Activated T-helper 17 cell treated with anti-CD3 and anti-CD28 coated beads, Interleukin-2, amount 50 U/mL, for 72 hours (primary cell): ENCODE measurements around the gene VPS8. TPM values are rescaled to one million over a fixed set of nuclear protein-coding genes. Genes with fewer than 3 reads are reported as not detected.

Experiments used
- ATAC-seq: fragments of 150-1000 bp; cut with Tn5 transposase; replicated peaks from 2 replicates; pipeline ENCODE4 v1.10.0; 2021; ENCODE audit warnings: mild to moderate bottlenecking, moderate library complexity
- H3K27ac Mint-ChIP-seq: one replicate; pipeline ENCODE4 v1.8.0; 2022; ENCODE audit warnings: mixed read lengths
- H3K27me3 Mint-ChIP-seq: one replicate; pipeline ENCODE4 v1.8.0; 2022; ENCODE audit warnings: mixed read lengths
- H3K36me3 Mint-ChIP-seq: one replicate; pipeline ENCODE4 v1.8.0; 2022; ENCODE audit warnings: low read depth, mild to moderate bottlenecking, mixed read lengths
- H3K4me1 Mint-ChIP-seq: one replicate; pipeline ENCODE4 v1.8.0; 2022; ENCODE audit warnings: mixed read lengths
- H3K4me3 Mint-ChIP-seq: one replicate; pipeline ENCODE4 v1.8.0; 2022; ENCODE audit warnings: mild to moderate bottlenecking, mixed read lengths
- H3K9me3 Mint-ChIP-seq: one replicate; pipeline ENCODE4 v1.8.0; 2022; ENCODE audit warnings: mixed read lengths
- total RNA-seq, 2 donors: library from RNA; stranded (reverse); gene quantifications; one replicate each; pipeline ENCODE4 v1.2.3, GENCODE V29; 2022

The VPS8 gene
- total RNA-seq, 2 donors from 2014 or later: 43.7 to 73.6 TPM

- H3K27me3 Mint-ChIP-seq: no peaks in the 10 kb centered on the region
- no peak overlapping the region for H3K27ac Mint-ChIP-seq
- H3K9me3 Mint-ChIP-seq: no peaks in the 10 kb centered on the region
- no peak for ATAC-seq
- no peaks in the 10 kb centered on the region for H3K4me1 Mint-ChIP-seq
- peaks cover 31% of the 10 kb centered on the region for H3K36me3 Mint-ChIP-seq
- no peak overlapping the region for H3K4me3 Mint-ChIP-seq
Observed at GRCh38 chr3:184846496-184846895, 34.5 kb downstream of the VPS8 start.

- H3K27ac Mint-ChIP-seq: no peak overlapping the region
- H3K36me3 Mint-ChIP-seq: peaks cover 53% of the 10 kb centered on the region
- ATAC-seq: no peak
- H3K4me3 Mint-ChIP-seq: no peak overlapping the region
- no peaks in the 10 kb centered on the region for H3K4me1 Mint-ChIP-seq
- H3K27me3 Mint-ChIP-seq: no peaks in the 10 kb centered on the region
- H3K9me3 Mint-ChIP-seq: no peaks in the 10 kb centered on the region
Observed at GRCh38 chr3:184848934-184849333, 37.0 kb downstream of the VPS8 start.

GRCh38 chr3:184850201-184850600 lies 38.2 kb downstream of the VPS8 start:
- Mint-ChIP-seq H3K9me3 (no peaks in the 10 kb centered on the region), H3K27ac (no peak overlapping the region)

GRCh38 chr3:184857099-184857498 lies 45.1 kb downstream of the VPS8 start:
- no peaks in the 10 kb centered on the region for H3K4me1 Mint-ChIP-seq
- peaks cover 100% of the 10 kb centered on the region for H3K36me3 Mint-ChIP-seq
- H3K27ac Mint-ChIP-seq: no peak overlapping the region
- no peak overlapping the region for H3K4me3 Mint-ChIP-seq
- H3K27me3 Mint-ChIP-seq: no peaks in the 10 kb centered on the region
- H3K9me3 Mint-ChIP-seq: no peaks in the 10 kb centered on the region
- ATAC-seq: no peak

More at GRCh38 chr3:184850201-184850600, 38.2 kb downstream of the VPS8 start:
- Mint-ChIP-seq H3K4me1 (no peaks in the 10 kb centered on the region), H3K4me3 (no peak overlapping the region), H3K36me3 (peaks cover 66% of the 10 kb centered on the region), H3K27me3 (no peaks in the 10 kb centered on the region)
- no peak for ATAC-seq

- no peaks in the 10 kb centered on the region for H3K4me1 Mint-ChIP-seq
- peaks cover 99% of the 10 kb centered on the region for H3K36me3 Mint-ChIP-seq
- H3K9me3 Mint-ChIP-seq: no peaks in the 10 kb centered on the region
- H3K27ac Mint-ChIP-seq: no peak overlapping the region
- ATAC-seq: no peak
- H3K4me3 Mint-ChIP-seq: no peak overlapping the region
- H3K27me3 Mint-ChIP-seq: no peaks in the 10 kb centered on the region
Observed at GRCh38 chr3:184864000-184864399, 52.0 kb downstream of the VPS8 start.

- no peaks in the 10 kb centered on the region for H3K9me3 Mint-ChIP-seq
- H3K27ac Mint-ChIP-seq: no peak overlapping the region
- H3K4me3 Mint-ChIP-seq: no peak overlapping the region
- no peaks in the 10 kb centered on the region for H3K4me1 Mint-ChIP-seq
- H3K36me3 Mint-ChIP-seq: peaks cover 89% of the 10 kb centered on the region
- ATAC-seq: no peak
- no peaks in the 10 kb centered on the region for H3K27me3 Mint-ChIP-seq
Observed at GRCh38 chr3:184868477-184868876, 56.5 kb downstream of the VPS8 start.

GRCh38 chr3:184872200-184872599 lies 60.2 kb downstream of the VPS8 start:
- H3K4me3 Mint-ChIP-seq: no peak overlapping the region
- ATAC-seq: peak; percentile 92
- H3K27me3 Mint-ChIP-seq: no peaks in the 10 kb centered on the region
- H3K27ac Mint-ChIP-seq: peak overlapping the region; percentile 74
- peaks cover 80% of the 10 kb centered on the region for H3K36me3 Mint-ChIP-seq
- no peaks in the 10 kb centered on the region for H3K4me1 Mint-ChIP-seq
- no peaks in the 10 kb centered on the region for H3K9me3 Mint-ChIP-seq

GRCh38 chr3:184873141-184873540 lies 61.2 kb downstream of the VPS8 start:
- Mint-ChIP-seq H3K4me3 (no peak overlapping the region), H3K27ac (no peak overlapping the region), H3K9me3 (no peaks in the 10 kb centered on the region), H3K36me3 (peaks cover 75% of the 10 kb centered on the region), H3K27me3 (no peaks in the 10 kb centered on the region), H3K4me1 (no peaks in the 10 kb centered on the region)
- ATAC-seq: no peak

GRCh38 chr3:184874709-184875644 lies 63.0 kb downstream of the VPS8 start:
- Mint-ChIP-seq H3K36me3 (peaks cover 73% of the 10 kb centered on the region), H3K9me3 (no peaks in the 10 kb centered on the region), H3K4me3 (no peak overlapping the region), H3K4me1 (no peaks in the 10 kb centered on the region), H3K27me3 (no peaks in the 10 kb centered on the region), H3K27ac (no peak overlapping the region)
- ATAC-seq: no peak

- H3K27ac Mint-ChIP-seq: no peak overlapping the region
- ATAC-seq: no peak
- no peaks in the 10 kb centered on the region for H3K27me3 Mint-ChIP-seq
- H3K9me3 Mint-ChIP-seq: no peaks in the 10 kb centered on the region
- no peak overlapping the region for H3K4me3 Mint-ChIP-seq
- no peaks in the 10 kb centered on the region for H3K4me1 Mint-ChIP-seq
- peaks cover 88% of the 10 kb centered on the region for H3K36me3 Mint-ChIP-seq
Observed at GRCh38 chr3:184880276-184881019, 68.5 kb downstream of the VPS8 start.

- H3K36me3 Mint-ChIP-seq: peaks cover 88% of the 10 kb centered on the region
- no peak overlapping the region for H3K27ac Mint-ChIP-seq
- no peak overlapping the region for H3K4me3 Mint-ChIP-seq
- ATAC-seq: no peak
- no peaks in the 10 kb centered on the region for H3K4me1 Mint-ChIP-seq
- H3K9me3 Mint-ChIP-seq: no peaks in the 10 kb centered on the region
- H3K27me3 Mint-ChIP-seq: no peaks in the 10 kb centered on the region
Observed at GRCh38 chr3:184884359-184885017, 72.5 kb downstream of the VPS8 start.

- Mint-ChIP-seq H3K9me3 (no peaks in the 10 kb centered on the region), H3K27me3 (no peaks in the 10 kb centered on the region), H3K4me1 (no peaks in the 10 kb centered on the region), H3K4me3 (no peak overlapping the region), H3K27ac (no peak overlapping the region), H3K36me3 (peaks cover 88% of the 10 kb centered on the region)
- no peak for ATAC-seq
Observed at GRCh38 chr3:184885112-184885511, 73.1 kb downstream of the VPS8 start.

- H3K4me3 Mint-ChIP-seq: no peak overlapping the region
- no peak overlapping the region for H3K27ac Mint-ChIP-seq
- H3K9me3 Mint-ChIP-seq: no peaks in the 10 kb centered on the region
- no peaks in the 10 kb centered on the region for H3K4me1 Mint-ChIP-seq
- H3K27me3 Mint-ChIP-seq: no peaks in the 10 kb centered on the region
- H3K36me3 Mint-ChIP-seq: peaks cover 81% of the 10 kb centered on the region
- no peak for ATAC-seq
Observed at GRCh38 chr3:184887574-184887973, 75.6 kb downstream of the VPS8 start.

GRCh38 chr3:184889312-184889904 lies 77.4 kb downstream of the VPS8 start:
- H3K27me3 Mint-ChIP-seq: no peaks in the 10 kb centered on the region
- ATAC-seq: no peak
- H3K36me3 Mint-ChIP-seq: peaks cover 71% of the 10 kb centered on the region
- H3K4me3 Mint-ChIP-seq: no peak overlapping the region
- no peak overlapping the region for H3K27ac Mint-ChIP-seq
- no peaks in the 10 kb centered on the region for H3K4me1 Mint-ChIP-seq
- no peaks in the 10 kb centered on the region for H3K9me3 Mint-ChIP-seq
